ENCODE data around the gene SGMS2.

DNA sequence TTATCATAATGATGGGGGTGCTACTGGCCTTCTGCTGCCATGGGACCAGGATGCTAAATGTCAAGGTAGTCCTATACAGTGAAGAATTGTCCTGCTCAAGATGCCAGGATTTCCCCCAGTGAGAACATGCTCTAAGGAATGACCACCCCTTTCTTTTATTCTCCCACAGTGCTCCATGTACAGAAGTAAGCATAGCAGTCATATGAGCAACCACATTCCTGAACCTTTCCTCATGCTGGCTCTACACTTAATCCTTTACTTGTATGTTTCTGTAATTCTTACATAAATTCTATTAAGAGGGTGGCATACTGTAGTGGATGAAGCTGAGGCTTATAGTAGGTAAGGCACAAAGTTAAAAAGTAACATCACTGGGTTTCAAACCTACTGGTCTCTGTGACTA lies 126.8 kb downstream of the SGMS2 start:
- TF ChIP-seq, protein P1, sequence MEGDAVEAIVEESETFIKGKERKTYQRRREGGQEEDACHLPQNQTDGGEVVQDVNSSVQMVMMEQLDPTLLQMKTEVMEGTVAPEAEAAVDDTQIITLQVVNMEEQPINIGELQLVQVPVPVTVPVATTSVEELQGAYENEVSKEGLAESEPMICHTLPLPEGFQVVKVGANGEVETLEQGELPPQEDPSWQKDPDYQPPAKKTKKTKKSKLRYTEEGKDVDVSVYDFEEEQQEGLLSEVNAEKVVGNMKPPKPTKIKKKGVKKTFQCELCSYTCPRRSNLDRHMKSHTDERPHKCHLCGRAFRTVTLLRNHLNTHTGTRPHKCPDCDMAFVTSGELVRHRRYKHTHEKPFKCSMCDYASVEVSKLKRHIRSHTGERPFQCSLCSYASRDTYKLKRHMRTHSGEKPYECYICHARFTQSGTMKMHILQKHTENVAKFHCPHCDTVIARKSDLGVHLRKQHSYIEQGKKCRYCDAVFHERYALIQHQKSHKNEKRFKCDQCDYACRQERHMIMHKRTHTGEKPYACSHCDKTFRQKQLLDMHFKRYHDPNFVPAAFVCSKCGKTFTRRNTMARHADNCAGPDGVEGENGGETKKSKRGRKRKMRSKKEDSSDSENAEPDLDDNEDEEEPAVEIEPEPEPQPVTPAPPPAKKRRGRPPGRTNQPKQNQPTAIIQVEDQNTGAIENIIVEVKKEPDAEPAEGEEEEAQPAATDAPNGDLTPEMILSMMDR (IDR thresholded peaks at IDR 0.05), result no peak
- no peak for TF ChIP-seq POLR2A (IDR thresholded peaks at IDR 0.05)
